OCI-LY1 (cell line): ENCODE data around the gene EPB41L4A.

Experiments used
- H2AFZ ChIP-seq: fragments of 200-600 bp; sonication (generic), shearing (Covaris generic); 2 replicates; pipeline ENCODE4 v1.6.0; 2014; ENCODE audit warnings: antibody characterized with exemption, mild to moderate bottlenecking, low read length
- H3F3A ChIP-seq: fragments of 200-600 bp; sonication (generic), shearing (Covaris generic); 2 replicates; pipeline ENCODE4 v1.6.0; 2014; ENCODE audit warnings: mild to moderate bottlenecking, antibody characterized with exemption, low read length, moderate library complexity; ENCODE audit not compliant: insufficient read depth
- H3K27ac ChIP-seq: fragments of 200-600 bp; sonication (generic); 2 replicates; pipeline ENCODE4 v1.5.1; 2014; ENCODE audit warnings: low read length, mixed run types, mild to moderate bottlenecking, low read depth; ENCODE audit not compliant: poor library complexity, severe bottlenecking
- H3K27me3 ChIP-seq: fragments of 200-600 bp; sonication (generic); 2 replicates; pipeline ENCODE4 v1.6.0; 2014; ENCODE audit warnings: antibody characterized with exemption, mild to moderate bottlenecking, low read length, moderate library complexity; ENCODE audit not compliant: insufficient read depth
- H3K36me3 ChIP-seq: fragments of 200-600 bp; sonication (generic); 2 replicates; pipeline ENCODE4 v1.6.1; 2014; ENCODE audit warnings: mild to moderate bottlenecking, antibody characterized with exemption, low read length, moderate library complexity, mixed read lengths; ENCODE audit not compliant: insufficient read depth
- H3K4me1 ChIP-seq: fragments of 200-600 bp; sonication (generic); 2 replicates; pipeline ENCODE4 v1.5.1; 2014; ENCODE audit warnings: mild to moderate bottlenecking, low read length, moderate library complexity; ENCODE audit not compliant: insufficient read depth, severe bottlenecking
- H3K4me2 ChIP-seq: fragments of 200-600 bp; sonication (generic), shearing (Covaris generic); 2 replicates; pipeline ENCODE4 v1.6.1; 2014; ENCODE audit warnings: low read length
- H3K4me3 ChIP-seq: fragments of 200-600 bp; sonication (generic); 2 replicates; pipeline ENCODE4 v1.5.1; 2014; ENCODE audit warnings: low read length, low read depth, mild to moderate bottlenecking, mixed read lengths; ENCODE audit not compliant: poor library complexity, severe bottlenecking
- H3K79me2 ChIP-seq: fragments of 200-600 bp; shearing (Covaris generic); 2 replicates; pipeline ENCODE4 v1.6.1; 2016; ENCODE audit warnings: mixed run types, low read length, mixed read lengths; ENCODE audit not compliant: insufficient read depth
- H3K9ac ChIP-seq: fragments of 200-600 bp; sonication (generic), shearing (Covaris generic); 2 replicates; pipeline ENCODE4 v1.6.1; 2014; ENCODE audit warnings: mild to moderate bottlenecking, low read length, mixed read lengths
- H3K9me2 ChIP-seq: fragments of 200-600 bp; sonication (generic), shearing (Covaris generic); 2 replicates; pipeline ENCODE4 v1.6.1; 2014; ENCODE audit warnings: low read depth, mild to moderate bottlenecking, low read length, mixed read lengths
- H3K9me3 ChIP-seq: fragments of 200-600 bp; shearing (Covaris generic); 2 replicates; pipeline ENCODE4 v1.6.1; 2014; ENCODE audit warnings: low read length, mixed read lengths
- H4K20me1 ChIP-seq: fragments of 200-600 bp; sonication (generic), shearing (Covaris generic); 2 replicates; pipeline ENCODE4 v1.6.0; 2016; ENCODE audit warnings: mild to moderate bottlenecking, low read length; ENCODE audit not compliant: insufficient read depth
- EZH2 ChIP-seq: fragments of 200-600 bp; sonication (generic), shearing (Covaris generic); IDR thresholded peaks from 2 replicates; pipeline ENCODE4 v1.8.0; 2017; ENCODE audit warnings: borderline replicate concordance, mixed run types, mild to moderate bottlenecking, antibody characterized with exemption, low read length, moderate library complexity, mixed read lengths
- TF ChIP-seq, protein P1 (sequence below): fragments of 200-600 bp; sonication (generic), shearing (Covaris generic); IDR thresholded peaks from 2 replicates; pipeline ENCODE4 v1.5.1; 2017; ENCODE audit warnings: mild to moderate bottlenecking, antibody characterized with exemption, low read length, moderate library complexity, mixed read lengths

EPB41L4A gene

DNA sequence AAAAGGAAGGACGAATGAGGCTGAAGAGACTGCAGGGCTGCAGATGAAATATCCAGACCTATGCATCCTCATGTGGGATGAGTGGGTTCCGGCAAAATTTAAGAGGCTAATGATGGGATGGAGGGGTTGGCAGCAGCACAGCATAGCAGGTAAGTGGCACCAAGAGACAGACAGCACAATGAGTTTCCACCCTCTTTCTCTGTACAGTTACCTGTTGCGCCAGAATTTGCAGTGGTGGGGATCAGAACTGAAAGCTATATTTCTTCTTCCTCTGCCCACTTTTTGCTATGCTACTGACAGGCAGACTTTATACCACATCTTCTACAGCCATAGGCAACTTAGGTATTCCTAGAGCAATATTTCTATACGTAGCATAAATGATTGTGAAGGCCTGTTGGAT, 227.0 kb downstream of the EPB41L4A start:
- H3K4me1 ChIP-seq = no peaks in the 10 kb centered on the region
- H3K4me3 ChIP-seq = no peak overlapping the region
- H3K9ac ChIP-seq = no peak overlapping the region
- H2AFZ ChIP-seq = no peak overlapping the region
- H3K27ac ChIP-seq = no peak overlapping the region
- H3K9me3 ChIP-seq = no peaks in the 10 kb centered on the region
- TF ChIP-seq EZH2 = no peak
- TF ChIP-seq, protein P1, sequence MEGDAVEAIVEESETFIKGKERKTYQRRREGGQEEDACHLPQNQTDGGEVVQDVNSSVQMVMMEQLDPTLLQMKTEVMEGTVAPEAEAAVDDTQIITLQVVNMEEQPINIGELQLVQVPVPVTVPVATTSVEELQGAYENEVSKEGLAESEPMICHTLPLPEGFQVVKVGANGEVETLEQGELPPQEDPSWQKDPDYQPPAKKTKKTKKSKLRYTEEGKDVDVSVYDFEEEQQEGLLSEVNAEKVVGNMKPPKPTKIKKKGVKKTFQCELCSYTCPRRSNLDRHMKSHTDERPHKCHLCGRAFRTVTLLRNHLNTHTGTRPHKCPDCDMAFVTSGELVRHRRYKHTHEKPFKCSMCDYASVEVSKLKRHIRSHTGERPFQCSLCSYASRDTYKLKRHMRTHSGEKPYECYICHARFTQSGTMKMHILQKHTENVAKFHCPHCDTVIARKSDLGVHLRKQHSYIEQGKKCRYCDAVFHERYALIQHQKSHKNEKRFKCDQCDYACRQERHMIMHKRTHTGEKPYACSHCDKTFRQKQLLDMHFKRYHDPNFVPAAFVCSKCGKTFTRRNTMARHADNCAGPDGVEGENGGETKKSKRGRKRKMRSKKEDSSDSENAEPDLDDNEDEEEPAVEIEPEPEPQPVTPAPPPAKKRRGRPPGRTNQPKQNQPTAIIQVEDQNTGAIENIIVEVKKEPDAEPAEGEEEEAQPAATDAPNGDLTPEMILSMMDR = no peak
- H3K4me2 ChIP-seq = no peak overlapping the region
- H4K20me1 ChIP-seq = no peaks in the 10 kb centered on the region
- H3K9me2 ChIP-seq = no peaks in the 10 kb centered on the region
- H3K79me2 ChIP-seq = no peaks in the 10 kb centered on the region
- no peaks in the 10 kb centered on the region for H3K36me3 ChIP-seq
- no peaks in the 10 kb centered on the region for H3F3A ChIP-seq
- H3K27me3 ChIP-seq = no peaks in the 10 kb centered on the region

DNA sequence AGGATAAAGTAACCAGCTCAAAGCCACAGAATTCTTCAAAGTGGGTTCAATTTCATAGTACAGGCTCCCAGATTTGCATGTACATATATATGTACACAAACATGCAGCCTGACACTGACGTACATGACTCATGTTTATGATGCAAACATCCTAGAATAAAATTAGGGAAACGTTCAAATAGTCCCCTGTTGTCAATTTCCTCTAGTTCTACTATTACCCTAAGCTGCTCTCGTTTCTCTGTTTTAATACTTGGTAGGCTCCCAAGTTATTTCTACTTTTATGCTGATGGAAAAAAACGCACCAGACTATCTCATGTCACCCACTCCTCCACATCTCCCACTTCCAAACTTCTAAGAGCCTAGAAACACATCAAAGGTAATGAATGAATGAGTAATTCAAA, 229.7 kb downstream of the EPB41L4A start:
- H3K4me3 ChIP-seq = no peak overlapping the region

GRCh38 chr5:112186401-112186990, 232.6 kb downstream of the EPB41L4A start:
- Histone ChIP-seq H3F3A (no peaks in the 10 kb centered on the region), H2AFZ (no peak overlapping the region), H3K4me2 (no peak overlapping the region), H3K9me3 (no peaks in the 10 kb centered on the region), H3K9ac (no peak overlapping the region), H3K4me3 (no peak overlapping the region), H4K20me1 (no peaks in the 10 kb centered on the region), H3K36me3 (no peaks in the 10 kb centered on the region), H3K27me3 (no peaks in the 10 kb centered on the region), H3K4me1 (no peaks in the 10 kb centered on the region), H3K79me2 (no peaks in the 10 kb centered on the region), H3K9me2 (no peaks in the 10 kb centered on the region), H3K27ac (no peak overlapping the region)
- TF ChIP-seq, protein P1 = peak; percentile 67
- no peak for TF ChIP-seq EZH2

More for the DNA sequence above, 229.7 kb downstream of the EPB41L4A start:
- Histone ChIP-seq H3K79me2 (no peaks in the 10 kb centered on the region), H3K4me1 (no peaks in the 10 kb centered on the region), H3K9ac (no peak overlapping the region), H2AFZ (no peak overlapping the region), H3K27me3 (no peaks in the 10 kb centered on the region), H3K9me2 (no peaks in the 10 kb centered on the region), H3K27ac (no peak overlapping the region), H3K9me3 (no peaks in the 10 kb centered on the region), H3F3A (no peaks in the 10 kb centered on the region), H3K4me2 (no peak overlapping the region), H3K36me3 (no peaks in the 10 kb centered on the region), H4K20me1 (no peaks in the 10 kb centered on the region)
- TF ChIP-seq, protein P1 = no peak
- no peak for TF ChIP-seq EZH2
